ENCODE results near the gene MSANTD1. TPM values are rescaled to one million over a fixed set of nuclear protein-coding genes. Genes with fewer than 3 reads are reported as not detected.
"Not testable (repeated sequence)": the region's sequence is repeated elsewhere in the genome, so short reads cannot be mapped to it uniquely, and the experiment has no call there.

The MSANTD1 gene
- total RNA-seq, 1 experiment from 2014 or later = 1.4 TPM

- H3K4me1 Mint-ChIP-seq (ENCODE audit: low read depth, unreplicated experiment) = peaks cover 12% of the 10 kb centered on the region
- no peak overlapping the region for H3K27ac Mint-ChIP-seq (ENCODE audit: unreplicated experiment)
- peaks cover 7% of the 10 kb centered on the region for H3K36me3 Mint-ChIP-seq (ENCODE audit: insufficient read depth, unreplicated experiment)
- no TSS peak for BruUV-seq (replicated peaks)
- no peak for TF ChIP-seq CTCF (IDR thresholded peaks at IDR 0.05; ENCODE audit: unreplicated experiment)
- peaks cover 3% of the 10 kb centered on the region for H3K9me3 Mint-ChIP-seq (ENCODE audit: low read depth, unreplicated experiment)
- no peaks in the 10 kb centered on the region for H3K27me3 Mint-ChIP-seq (ENCODE audit: unreplicated experiment)
- DNase-seq = no peak
- no peak overlapping the region for H3K4me3 Mint-ChIP-seq (ENCODE audit: low read depth, unreplicated experiment)
- intact Hi-C loops (cut with micrococcal nuclease; ENCODE audit: unreplicated experiment) = no loop called here
- CTCF ChIA-PET = no interaction called here
Measured at GRCh38 chr4:3297066-3297859, 48.3 kb downstream of the MSANTD1 start.

- no peak for DNase-seq
- Mint-ChIP-seq H3K9me3 (ENCODE audit: low read depth, unreplicated experiment) (peaks cover 3% of the 10 kb centered on the region), H3K27me3 (ENCODE audit: unreplicated experiment) (no peaks in the 10 kb centered on the region), H3K36me3 (ENCODE audit: insufficient read depth, unreplicated experiment) (no peaks in the 10 kb centered on the region), H3K4me1 (ENCODE audit: low read depth, unreplicated experiment) (no peaks in the 10 kb centered on the region), H3K27ac (ENCODE audit: unreplicated experiment) (no peak overlapping the region), H3K4me3 (ENCODE audit: low read depth, unreplicated experiment) (no peak overlapping the region)
- CTCF ChIA-PET = no interaction called here
- no TSS peak for BruUV-seq (replicated peaks)
- no peak for TF ChIP-seq CTCF (IDR thresholded peaks at IDR 0.05; ENCODE audit: unreplicated experiment)
- intact Hi-C loops (cut with micrococcal nuclease; ENCODE audit: unreplicated experiment) = no loop called here
Measured at GRCh38 chr4:3299122-3299975, 50.4 kb downstream of the MSANTD1 start.

- no peaks in the 10 kb centered on the region for H3K36me3 Mint-ChIP-seq (ENCODE audit: insufficient read depth, unreplicated experiment)
- peaks cover 3% of the 10 kb centered on the region for H3K9me3 Mint-ChIP-seq (ENCODE audit: low read depth, unreplicated experiment)
- no peaks in the 10 kb centered on the region for H3K27me3 Mint-ChIP-seq (ENCODE audit: unreplicated experiment)
- TF ChIP-seq CTCF (IDR thresholded peaks at IDR 0.05; ENCODE audit: unreplicated experiment) = no peak
- CTCF ChIA-PET = no interaction called here
- H3K4me1 Mint-ChIP-seq (ENCODE audit: low read depth, unreplicated experiment) = no peaks in the 10 kb centered on the region
- DNase-seq = no peak
- BruUV-seq (replicated peaks) = no TSS peak
- no peak overlapping the region for H3K4me3 Mint-ChIP-seq (ENCODE audit: low read depth, unreplicated experiment)
- no peak overlapping the region for H3K27ac Mint-ChIP-seq (ENCODE audit: unreplicated experiment)
- intact Hi-C loops (cut with micrococcal nuclease; ENCODE audit: unreplicated experiment) = no loop called here
Measured at GRCh38 chr4:3299976-3300671, 51.2 kb downstream of the MSANTD1 start.

GRCh38 chr4:3300882-3301281, 51.9 kb downstream of the MSANTD1 start:
- H3K9me3 Mint-ChIP-seq (ENCODE audit: low read depth, unreplicated experiment); H3K36me3 Mint-ChIP-seq (ENCODE audit: insufficient read depth, unreplicated experiment); H3K4me1 Mint-ChIP-seq (ENCODE audit: low read depth, unreplicated experiment); DNase-seq; H3K4me3 Mint-ChIP-seq (ENCODE audit: low read depth, unreplicated experiment); H3K27ac Mint-ChIP-seq (ENCODE audit: unreplicated experiment); CTCF ChIA-PET; BruUV-seq (replicated peaks); intact Hi-C loops (cut with micrococcal nuclease; ENCODE audit: unreplicated experiment); H3K27me3 Mint-ChIP-seq (ENCODE audit: unreplicated experiment): not testable (repeated sequence)

All from Calu3 (cell line).